DND-41 (cell line): ENCODE measurements around the gene PANK4.
A peak's percentile ranks its signal among the peaks of the same experiment; 100 is the strongest.

Experiments used
- ATAC-seq: fragments of 200-7000 bp; cut with Tn5 transposase; 3 replicates; pipeline ENCODE4 v1.9.1; 2021; ENCODE audit warnings: low read depth; ENCODE audit not compliant: insufficient read depth
- DNase-seq: peaks from one replicate; pipeline ENCODE4 v3.0.0-alpha.2; 2020
- H2AFZ ChIP-seq: 2 replicates; pipeline ENCODE4 v1.6.0; 2012; ENCODE audit warnings: low read depth, low read length
- H3K27ac ChIP-seq: 2 replicates; pipeline ENCODE4 v1.5.1; 2012; ENCODE audit warnings: low read length, inconsistent platforms
- H3K27me3 ChIP-seq: fragments of 200-600 bp; sonication (generic); 2 replicates; pipeline ENCODE4 v1.6.0; 2012; ENCODE audit warnings: low read length, mild to moderate bottlenecking, inconsistent platforms; ENCODE audit not compliant: insufficient read depth, poor library complexity
- H3K36me3 ChIP-seq: 2 replicates; pipeline ENCODE4 v1.5.1; 2012; ENCODE audit warnings: low read length, inconsistent platforms; ENCODE audit not compliant: insufficient read depth
- H3K4me1 ChIP-seq: 2 replicates; pipeline ENCODE4 v1.5.1; 2012; ENCODE audit warnings: mild to moderate bottlenecking, low read length; ENCODE audit not compliant: insufficient read depth
- H3K4me2 ChIP-seq: 2 replicates; pipeline ENCODE4 v1.6.0; 2012; ENCODE audit warnings: mild to moderate bottlenecking, moderate library complexity, low read length, inconsistent platforms; ENCODE audit not compliant: insufficient read depth
- H3K4me3 ChIP-seq, 2 experiments: fragments of 200-600 bp in 1 of 2; shearing (Covaris generic) in 1 of 2; 2 replicates each; pipeline ENCODE4 v1.5.1; 2012 to 2016; ENCODE audit warnings: inconsistent platforms in 2 of 2, low read length in 2 of 2, mild to moderate bottlenecking in 2 of 2, low read depth in 1 of 2, moderate library complexity in 1 of 2
- H3K79me2 ChIP-seq: 2 replicates; pipeline ENCODE4 v1.6.0; 2012; ENCODE audit warnings: low read length, inconsistent platforms; ENCODE audit not compliant: insufficient read depth
- H3K9ac ChIP-seq: 2 replicates; pipeline ENCODE4 v1.6.0; 2012; ENCODE audit warnings: low read depth, mild to moderate bottlenecking, inconsistent platforms, low read length, moderate library complexity
- H3K9me3 ChIP-seq: 2 replicates; pipeline ENCODE4 v1.5.1; 2012; ENCODE audit warnings: low read length, moderate library complexity, mild to moderate bottlenecking, inconsistent platforms; ENCODE audit not compliant: insufficient read depth, severe bottlenecking
- H4K20me1 ChIP-seq: 2 replicates; pipeline ENCODE4 v1.6.0; 2012; ENCODE audit warnings: low read length; ENCODE audit not compliant: insufficient read depth
- CTCF ChIP-seq: IDR thresholded peaks from 2 replicates; pipeline ENCODE4 v1.5.1; 2012; ENCODE audit warnings: borderline replicate concordance, low read length, moderate library complexity, mild to moderate bottlenecking; ENCODE audit not compliant: poor library complexity, severe bottlenecking; ENCODE audit errors: extremely low read depth
- EZH2 ChIP-seq: IDR thresholded peaks from 3 replicates; pipeline ENCODE4 v1.6.1; 2012; ENCODE audit warnings: borderline replicate concordance, low read depth, mild to moderate bottlenecking, moderate library complexity, low read length, inconsistent platforms; ENCODE audit not compliant: severe bottlenecking

PANK4 gene

GRCh38 chr1:2493691-2494322, 32.6 kb downstream of the PANK4 start:
- H3K79me2 ChIP-seq, result no peaks in the 10 kb centered on the region
- H3K4me3 ChIP-seq, result no peak overlapping the region
- ATAC-seq (peak; percentile 72), DNase-seq (peak; percentile 56)
- no peak overlapping the region for H3K9ac ChIP-seq
- no peaks in the 10 kb centered on the region for H3K9me3 ChIP-seq
- no peak overlapping the region for H3K27ac ChIP-seq
- TF ChIP-seq CTCF (no peak), EZH2 (no peak)
- H3K27me3 ChIP-seq, result no peaks in the 10 kb centered on the region
- H3K4me1 ChIP-seq, result no peaks in the 10 kb centered on the region
- H4K20me1 ChIP-seq, result no peaks in the 10 kb centered on the region
- no peak overlapping the region for H2AFZ ChIP-seq
- H3K36me3 ChIP-seq, result no peaks in the 10 kb centered on the region
- no peak overlapping the region for H3K4me2 ChIP-seq

GRCh38 chr1:2493218-2493617, 33.2 kb downstream of the PANK4 start:
- no peaks in the 10 kb centered on the region for H3K9me3 ChIP-seq
- no peaks in the 10 kb centered on the region for H4K20me1 ChIP-seq
- H3K4me3 ChIP-seq, result no peak overlapping the region
- no peaks in the 10 kb centered on the region for H3K27me3 ChIP-seq
- ATAC-seq (no peak), DNase-seq (no peak)
- no peaks in the 10 kb centered on the region for H3K36me3 ChIP-seq
- no peaks in the 10 kb centered on the region for H3K4me1 ChIP-seq
- no peak overlapping the region for H3K27ac ChIP-seq
- H2AFZ ChIP-seq, result no peak overlapping the region
- H3K79me2 ChIP-seq, result no peaks in the 10 kb centered on the region
- no peak overlapping the region for H3K4me2 ChIP-seq
- H3K9ac ChIP-seq, result no peak overlapping the region
- TF ChIP-seq CTCF (no peak), EZH2 (no peak)

GRCh38 chr1:2492091-2492490, 34.3 kb downstream of the PANK4 start:
- Histone ChIP-seq H3K4me3 (no peak overlapping the region), H3K79me2 (no peaks in the 10 kb centered on the region), H3K27me3 (no peaks in the 10 kb centered on the region), H3K4me1 (no peaks in the 10 kb centered on the region), H3K9ac (no peak overlapping the region), H3K9me3 (no peaks in the 10 kb centered on the region), H2AFZ (no peak overlapping the region), H3K4me2 (no peak overlapping the region), H3K27ac (no peak overlapping the region), H4K20me1 (no peaks in the 10 kb centered on the region), H3K36me3 (no peaks in the 10 kb centered on the region)
- DNase-seq, result no peak
- no peak for ATAC-seq
- TF ChIP-seq CTCF (no peak), EZH2 (no peak)

- no peak overlapping the region for H3K27ac ChIP-seq
- no peaks in the 10 kb centered on the region for H3K79me2 ChIP-seq
- no peak overlapping the region for H3K9ac ChIP-seq
- H3K36me3 ChIP-seq, result no peaks in the 10 kb centered on the region
- H3K27me3 ChIP-seq, result no peaks in the 10 kb centered on the region
- no peak for ATAC-seq
- DNase-seq, result no peak
- H3K4me1 ChIP-seq, result no peaks in the 10 kb centered on the region
- no peak overlapping the region for H2AFZ ChIP-seq
- TF ChIP-seq EZH2 (no peak), CTCF (no peak)
- no peak overlapping the region for H3K4me3 ChIP-seq
- no peaks in the 10 kb centered on the region; the same call in none of the 2 replicates for H4K20me1 ChIP-seq
- no peak overlapping the region for H3K4me2 ChIP-seq
- H3K9me3 ChIP-seq, result no peaks in the 10 kb centered on the region
Observed at GRCh38 chr1:2489615-2490014, 36.8 kb downstream of the PANK4 start.
